ENCODE results near the gene CHST11. TPM values are rescaled to one million over a fixed set of nuclear protein-coding genes. Genes with fewer than 3 reads are reported as not detected.

Gene CHST11
- total and polyA plus RNA-seq, 9 of the 15 experiments (the other 6 are each of a cell fraction or from before 2014, with no cell fraction given): 2.3 to 38.7 (median 15.0) TPM

DNA sequence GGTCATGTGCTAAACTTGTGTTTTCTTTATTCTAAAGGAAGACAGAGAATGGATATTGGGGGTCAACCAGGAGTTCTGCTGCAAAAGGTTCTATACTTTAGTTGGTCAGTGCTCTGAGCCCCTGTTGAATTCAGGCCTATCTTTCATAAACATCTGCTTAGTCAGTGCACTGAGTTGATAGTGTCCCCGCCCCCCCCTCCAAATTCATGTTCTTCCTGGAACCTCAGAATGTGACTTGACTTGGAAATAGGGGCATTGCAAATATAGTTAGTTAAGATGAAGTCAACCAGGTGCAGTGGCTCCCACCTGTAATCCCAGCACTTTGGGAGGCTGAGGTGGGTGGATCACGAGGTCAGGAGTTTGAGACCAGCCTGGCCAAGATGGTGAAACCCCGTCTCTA lies 23.3 kb downstream of the CHST11 start (continued):
- no peak for TF ChIP-seq ZBTB7A (IDR thresholded peaks at IDR 0.05; ENCODE audit: borderline replicate concordance, control insufficient read depth, low read depth, low read length)
- TF ChIP-seq HDAC1 (IDR thresholded peaks at IDR 0.05): no peak
- peak; percentile 62; the same call in 1 of the 2 replicates for TF ChIP-seq SMARCC2 (IDR thresholded peaks at IDR 0.05; ENCODE audit: low read depth)
- TF ChIP-seq, protein P1, sequence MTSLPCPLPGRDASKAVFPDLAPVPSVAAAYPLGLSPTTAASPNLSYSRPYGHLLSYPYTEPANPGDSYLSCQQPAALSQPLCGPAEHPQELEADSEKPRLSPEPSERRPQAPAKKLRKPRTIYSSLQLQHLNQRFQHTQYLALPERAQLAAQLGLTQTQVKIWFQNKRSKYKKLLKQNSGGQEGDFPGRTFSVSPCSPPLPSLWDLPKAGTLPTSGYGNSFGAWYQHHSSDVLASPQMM (CRISPR knock-in tag; IDR thresholded peaks at IDR 0.05): no peak
- no peak for TF ChIP-seq HNRNPLL (IDR thresholded peaks at IDR 0.05; ENCODE audit: low read depth, low read length, poor library complexity, severe bottlenecking)
- no peak for TF ChIP-seq DIDO1 (tag; IDR thresholded peaks at IDR 0.05; ENCODE audit: low read depth)
- TF ChIP-seq ZNF507 (tag; conservative IDR thresholded peaks at IDR 0.05): no peak
- TF ChIP-seq SRF (CRISPR knock-in tag; IDR thresholded peaks at IDR 0.05): no peak
- no peak for TF ChIP-seq ZNF212 (CRISPR knock-in tag; IDR thresholded peaks at IDR 0.05)
- TF ChIP-seq POLR3A (IDR thresholded peaks at IDR 0.05; ENCODE audit: borderline replicate concordance, extremely low read depth, insufficient read depth, insufficient read length): no peak
- TF ChIP-seq, protein P2, sequence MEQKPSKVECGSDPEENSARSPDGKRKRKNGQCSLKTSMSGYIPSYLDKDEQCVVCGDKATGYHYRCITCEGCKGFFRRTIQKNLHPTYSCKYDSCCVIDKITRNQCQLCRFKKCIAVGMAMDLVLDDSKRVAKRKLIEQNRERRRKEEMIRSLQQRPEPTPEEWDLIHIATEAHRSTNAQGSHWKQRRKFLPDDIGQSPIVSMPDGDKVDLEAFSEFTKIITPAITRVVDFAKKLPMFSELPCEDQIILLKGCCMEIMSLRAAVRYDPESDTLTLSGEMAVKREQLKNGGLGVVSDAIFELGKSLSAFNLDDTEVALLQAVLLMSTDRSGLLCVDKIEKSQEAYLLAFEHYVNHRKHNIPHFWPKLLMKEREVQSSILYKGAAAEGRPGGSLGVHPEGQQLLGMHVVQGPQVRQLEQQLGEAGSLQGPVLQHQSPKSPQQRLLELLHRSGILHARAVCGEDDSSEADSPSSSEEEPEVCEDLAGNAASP (IDR thresholded peaks at IDR 0.05): no peak
- TF ChIP-seq BDP1 (IDR thresholded peaks at IDR 0.05; ENCODE audit: insufficient read depth, insufficient read length): no peak
- TF ChIP-seq CXXC5 (CRISPR knock-in tag; IDR thresholded peaks at IDR 0.05): peak; percentile 45
- TF ChIP-seq, protein P3, sequence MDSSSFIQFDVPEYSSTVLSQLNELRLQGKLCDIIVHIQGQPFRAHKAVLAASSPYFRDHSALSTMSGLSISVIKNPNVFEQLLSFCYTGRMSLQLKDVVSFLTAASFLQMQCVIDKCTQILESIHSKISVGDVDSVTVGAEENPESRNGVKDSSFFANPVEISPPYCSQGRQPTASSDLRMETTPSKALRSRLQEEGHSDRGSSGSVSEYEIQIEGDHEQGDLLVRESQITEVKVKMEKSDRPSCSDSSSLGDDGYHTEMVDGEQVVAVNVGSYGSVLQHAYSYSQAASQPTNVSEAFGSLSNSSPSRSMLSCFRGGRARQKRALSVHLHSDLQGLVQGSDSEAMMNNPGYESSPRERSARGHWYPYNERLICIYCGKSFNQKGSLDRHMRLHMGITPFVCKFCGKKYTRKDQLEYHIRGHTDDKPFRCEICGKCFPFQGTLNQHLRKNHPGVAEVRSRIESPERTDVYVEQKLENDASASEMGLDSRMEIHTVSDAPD (CRISPR knock-in tag; IDR thresholded peaks at IDR 0.05): no peak
- TF ChIP-seq, protein P4, sequence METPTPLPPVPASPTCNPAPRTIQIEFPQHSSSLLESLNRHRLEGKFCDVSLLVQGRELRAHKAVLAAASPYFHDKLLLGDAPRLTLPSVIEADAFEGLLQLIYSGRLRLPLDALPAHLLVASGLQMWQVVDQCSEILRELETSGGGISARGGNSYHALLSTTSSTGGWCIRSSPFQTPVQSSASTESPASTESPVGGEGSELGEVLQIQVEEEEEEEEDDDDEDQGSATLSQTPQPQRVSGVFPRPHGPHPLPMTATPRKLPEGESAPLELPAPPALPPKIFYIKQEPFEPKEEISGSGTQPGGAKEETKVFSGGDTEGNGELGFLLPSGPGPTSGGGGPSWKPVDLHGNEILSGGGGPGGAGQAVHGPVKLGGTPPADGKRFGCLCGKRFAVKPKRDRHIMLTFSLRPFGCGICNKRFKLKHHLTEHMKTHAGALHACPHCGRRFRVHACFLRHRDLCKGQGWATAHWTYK (CRISPR knock-in tag; IDR thresholded peaks at IDR 0.05): no peak
- no peak for TF ChIP-seq SMAD2 (IDR thresholded peaks at IDR 0.05; ENCODE audit: low read depth, low read length)
- no peak for TF ChIP-seq CCAR2 (IDR thresholded peaks at IDR 0.05; ENCODE audit: low read depth, low read length)
- TF ChIP-seq, protein P5, sequence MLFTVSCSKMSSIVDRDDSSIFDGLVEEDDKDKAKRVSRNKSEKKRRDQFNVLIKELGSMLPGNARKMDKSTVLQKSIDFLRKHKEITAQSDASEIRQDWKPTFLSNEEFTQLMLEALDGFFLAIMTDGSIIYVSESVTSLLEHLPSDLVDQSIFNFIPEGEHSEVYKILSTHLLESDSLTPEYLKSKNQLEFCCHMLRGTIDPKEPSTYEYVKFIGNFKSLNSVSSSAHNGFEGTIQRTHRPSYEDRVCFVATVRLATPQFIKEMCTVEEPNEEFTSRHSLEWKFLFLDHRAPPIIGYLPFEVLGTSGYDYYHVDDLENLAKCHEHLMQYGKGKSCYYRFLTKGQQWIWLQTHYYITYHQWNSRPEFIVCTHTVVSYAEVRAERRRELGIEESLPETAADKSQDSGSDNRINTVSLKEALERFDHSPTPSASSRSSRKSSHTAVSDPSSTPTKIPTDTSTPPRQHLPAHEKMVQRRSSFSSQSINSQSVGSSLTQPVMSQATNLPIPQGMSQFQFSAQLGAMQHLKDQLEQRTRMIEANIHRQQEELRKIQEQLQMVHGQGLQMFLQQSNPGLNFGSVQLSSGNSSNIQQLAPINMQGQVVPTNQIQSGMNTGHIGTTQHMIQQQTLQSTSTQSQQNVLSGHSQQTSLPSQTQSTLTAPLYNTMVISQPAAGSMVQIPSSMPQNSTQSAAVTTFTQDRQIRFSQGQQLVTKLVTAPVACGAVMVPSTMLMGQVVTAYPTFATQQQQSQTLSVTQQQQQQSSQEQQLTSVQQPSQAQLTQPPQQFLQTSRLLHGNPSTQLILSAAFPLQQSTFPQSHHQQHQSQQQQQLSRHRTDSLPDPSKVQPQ (CRISPR knock-in tag; IDR thresholded peaks at IDR 0.05; ENCODE audit: borderline replicate concordance): no peak
- no peak for TF ChIP-seq MYC (IDR thresholded peaks at IDR 0.05; ENCODE audit: low read depth, low read length)
- no peak for TF ChIP-seq MYC (CRISPR knock-in tag; IDR thresholded peaks at IDR 0.05; ENCODE audit: borderline replicate concordance, low read depth)
- no peak for TF ChIP-seq XRCC5 (IDR thresholded peaks at IDR 0.05; ENCODE audit: low read depth, low read length)
- TF ChIP-seq ZNF3 (CRISPR knock-in tag; IDR thresholded peaks at IDR 0.05): no peak
- peak; percentile 78 for TF ChIP-seq DPF2 (IDR thresholded peaks at IDR 0.05)
